Suppressor macrophage (primary cell): ENCODE data around the gene SEMA4F.

Experiments used
- DNase-seq, 4 experiments: peaks; one replicate each; pipeline ENCODE4 v3.0.0-alpha.2; 2020 to 2022

SEMA4F gene

DNA sequence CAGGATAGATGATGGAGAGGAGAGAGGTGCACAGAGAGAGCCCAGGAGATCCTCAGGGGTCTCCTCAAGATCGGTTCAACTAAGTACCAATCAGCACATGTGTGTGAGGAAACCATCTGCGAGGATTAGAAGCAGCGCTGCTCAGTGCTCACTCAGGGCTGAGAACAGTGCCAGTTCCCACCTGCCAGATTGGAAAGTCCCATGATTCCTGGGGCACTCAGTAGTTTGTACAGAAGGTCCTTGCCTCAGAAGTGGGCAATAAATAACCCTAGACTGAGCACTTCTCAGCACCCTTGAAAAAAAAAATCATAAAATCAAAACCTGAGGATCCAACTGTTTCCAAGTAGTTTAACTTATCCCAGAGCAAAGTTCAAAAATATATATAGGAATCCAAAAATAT lies 53.8 kb downstream of the SEMA4F start:
- no peak for DNase-seq

DNA sequence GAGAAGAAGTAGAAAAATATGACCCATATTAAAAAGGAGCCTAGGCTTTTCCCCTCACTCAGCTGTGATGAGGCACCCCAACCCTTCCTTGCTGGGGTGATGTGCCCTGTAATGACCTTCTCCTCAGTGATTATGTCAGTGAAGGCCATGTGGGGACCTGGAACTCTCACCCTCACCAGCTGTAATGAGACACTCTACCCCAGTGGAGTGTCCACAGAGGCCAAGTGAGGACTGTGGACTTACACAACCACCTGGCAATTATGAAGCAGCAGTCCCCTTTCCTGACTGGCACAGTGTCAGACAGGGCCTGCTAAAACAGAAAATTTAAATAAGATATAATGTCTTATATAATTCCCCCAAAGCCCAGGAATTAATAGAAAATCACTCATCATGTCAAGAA lies 54.2 kb downstream of the SEMA4F start:
- peak; percentile 54 to 81 (median 66) for DNase-seq

DNA sequence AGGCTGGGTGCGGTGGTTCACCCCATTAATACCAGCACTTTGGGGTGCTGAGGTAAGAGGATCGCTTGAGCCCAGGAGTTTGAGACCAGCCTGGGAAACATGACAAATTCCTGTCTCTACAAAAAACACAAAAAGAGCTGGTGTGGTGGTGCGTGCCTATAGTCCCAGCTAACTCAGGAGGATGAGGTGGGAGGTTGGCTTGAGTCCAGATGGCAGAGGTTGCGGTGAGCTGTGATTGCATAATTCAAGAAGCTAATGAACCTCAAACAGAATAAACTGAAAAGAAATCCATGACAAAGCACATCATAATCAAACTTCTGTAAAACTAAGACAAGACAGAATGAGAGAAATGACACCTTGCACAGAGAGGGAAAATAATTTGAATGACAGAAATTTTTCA lies 54.8 kb downstream of the SEMA4F start:
- peak; percentile 61 to 75 (median 66) for DNase-seq

GRCh38 chr2:74712223-74713053 lies 58.4 kb downstream of the SEMA4F start:
- no peak for DNase-seq

GRCh38 chr2:74714691-74715080 lies 60.6 kb downstream of the SEMA4F start:
- DNase-seq = no peak

DNA sequence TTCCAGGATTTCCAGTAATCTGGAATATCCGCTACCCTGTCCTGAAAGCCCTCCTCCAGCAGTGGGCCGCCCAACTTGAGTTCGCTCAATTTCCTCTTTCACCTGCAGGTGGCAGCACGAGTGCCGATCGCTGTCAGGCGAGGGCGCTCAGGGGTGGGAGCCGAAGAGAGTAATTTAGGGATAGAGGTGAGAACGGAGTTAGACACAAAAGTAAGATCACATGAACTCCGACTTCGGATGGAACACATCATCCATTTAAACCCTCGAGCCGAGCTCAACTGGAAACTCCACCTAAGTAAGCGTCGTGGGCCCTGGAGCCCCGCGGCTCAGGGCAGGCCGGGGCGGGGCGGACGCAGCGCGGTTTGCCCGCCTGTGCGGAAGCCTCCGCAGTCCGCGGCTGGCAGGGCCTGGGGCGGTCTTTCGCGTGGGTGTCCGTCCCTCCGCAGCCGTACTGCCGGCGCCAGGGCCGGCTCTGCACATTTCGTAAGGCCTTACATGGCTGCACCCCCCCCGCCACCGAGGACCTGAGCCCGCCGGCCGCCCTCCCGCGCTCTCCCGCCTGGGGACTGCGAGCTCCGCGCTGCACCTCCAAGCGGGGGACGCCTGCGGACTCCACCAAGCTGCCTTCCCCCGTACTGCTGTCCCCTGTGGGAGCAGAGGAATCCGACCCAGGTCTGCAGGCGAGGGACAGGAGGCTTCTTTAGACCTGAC lies 61.2 kb downstream of the SEMA4F start:
- DNase-seq = peak; percentile 85 to 93 (median 92)

GRCh38 chr2:74715880-74716279 lies 61.8 kb downstream of the SEMA4F start:
- DNase-seq = no peak

GRCh38 chr2:74719066-74719465 lies 65.0 kb downstream of the SEMA4F start:
- DNase-seq = no peak

DNA sequence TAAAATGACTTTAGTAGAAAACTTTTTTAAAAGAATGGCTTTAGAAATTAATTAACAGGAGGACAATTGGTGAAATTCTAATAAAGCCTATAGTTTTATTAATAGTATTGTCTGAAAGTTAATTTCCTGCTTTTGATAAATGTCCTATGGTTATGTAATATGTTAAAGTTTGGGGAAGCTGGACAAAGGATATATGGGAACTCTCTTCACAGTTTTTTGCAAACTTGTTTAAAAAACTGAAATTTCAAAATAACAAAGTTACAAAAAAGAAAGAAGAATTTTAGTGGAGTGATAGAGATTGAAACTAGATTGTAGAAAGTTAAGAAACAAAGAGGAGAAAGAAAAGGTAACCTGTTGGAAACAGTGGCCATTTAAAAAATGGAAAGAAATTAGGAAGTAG lies 67.3 kb downstream of the SEMA4F start:
- DNase-seq = peak in 2 of 4 experiments; percentile 41 to 55

GRCh38 chr2:74724496-74724895 lies 70.4 kb downstream of the SEMA4F start:
- DNase-seq = no peak

GRCh38 chr2:74725287-74725686 lies 71.2 kb downstream of the SEMA4F start:
- DNase-seq = no peak

GRCh38 chr2:74728842-74729241 lies 74.8 kb downstream of the SEMA4F start:
- no peak for DNase-seq

DNA sequence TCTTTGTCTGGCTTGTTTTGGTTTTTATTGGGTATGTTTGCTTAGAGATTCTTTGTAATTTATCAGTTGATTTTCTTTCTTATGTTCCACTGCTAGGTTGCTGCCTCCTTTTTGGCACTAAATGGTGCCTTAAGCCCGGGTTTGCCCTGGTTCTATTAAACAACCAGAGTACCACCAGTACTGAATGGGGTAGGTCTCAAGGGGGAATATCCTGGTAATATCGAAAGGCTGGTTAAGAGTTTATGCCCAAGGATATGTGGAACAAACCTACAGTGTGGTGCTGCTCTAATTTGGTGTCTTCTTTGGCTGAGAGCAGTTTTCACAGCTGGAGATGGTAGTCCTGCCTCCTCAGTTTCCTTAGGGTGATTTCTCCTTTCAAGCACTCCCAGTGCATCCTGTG lies 76.5 kb downstream of the SEMA4F start:
- DNase-seq = no peak
